KMS-11 (cell line): ENCODE measurements around the gene NBL1.

ENCODE experiments used
- H2AFZ ChIP-seq: fragments of 200-600 bp; sonication (generic); 2 replicates; pipeline ENCODE4 v1.6.1; 2016; ENCODE audit warnings: antibody characterized with exemption, mixed run types, low read depth
- H3K27ac ChIP-seq: fragments of 200-600 bp; sonication (generic); 2 replicates; pipeline ENCODE4 v1.6.1; 2016; ENCODE audit warnings: mild to moderate bottlenecking, mixed run types
- H3K27me3 ChIP-seq: fragments of 200-600 bp; sonication (generic); 2 replicates; pipeline ENCODE4 v1.6.1; 2017; ENCODE audit warnings: mild to moderate bottlenecking, low read depth, mixed run types, moderate library complexity; ENCODE audit not compliant: insufficient read depth
- H3K36me3 ChIP-seq: fragments of 200-600 bp; sonication (generic); 2 replicates; pipeline ENCODE4 v1.6.1; 2017; ENCODE audit warnings: mild to moderate bottlenecking, mixed run types; ENCODE audit not compliant: insufficient read depth
- H3K4me1 ChIP-seq: fragments of 200-600 bp; sonication (generic); 2 replicates; pipeline ENCODE4 v1.6.1; 2016; ENCODE audit warnings: mild to moderate bottlenecking, low read depth, mixed run types; ENCODE audit not compliant: poor library complexity, severe bottlenecking
- H3K4me2 ChIP-seq: fragments of 200-600 bp; sonication (generic); 2 replicates; pipeline ENCODE4 v1.7.0; 2016; ENCODE audit warnings: mild to moderate bottlenecking, mixed run types
- H3K4me3 ChIP-seq: fragments of 200-600 bp; sonication (generic); IDR thresholded peaks from 2 replicates; pipeline ENCODE4 v1.6.1; 2017; ENCODE audit warnings: low read depth, low read length, mixed read lengths; ENCODE audit not compliant: insufficient read depth
- H3K79me2 ChIP-seq: fragments of 200-600 bp; sonication (generic); 2 replicates; pipeline ENCODE4 v1.6.1; 2016; ENCODE audit warnings: low read depth, mixed run types; ENCODE audit not compliant: insufficient read depth
- H3K9ac ChIP-seq: fragments of 200-600 bp; sonication (generic); 2 replicates; pipeline ENCODE4 v1.6.1; 2016; ENCODE audit warnings: mild to moderate bottlenecking, mixed run types
- H4K20me1 ChIP-seq: fragments of 200-600 bp; sonication (generic); 2 replicates; pipeline ENCODE4 v1.6.1; 2016; ENCODE audit warnings: mild to moderate bottlenecking, mixed run types; ENCODE audit not compliant: insufficient read depth
- CTCF ChIP-seq: fragments of 200-600 bp; sonication (generic); conservative IDR thresholded peaks from 2 replicates; pipeline ENCODE4 v1.6.1; 2017; ENCODE audit warnings: low read depth, mild to moderate bottlenecking, antibody characterized with exemption, low read length, moderate library complexity, mixed read lengths

NBL1 gene

GRCh38 chr1:19654886-19655717, 11.0 kb downstream of the NBL1 start:
- H3K36me3 ChIP-seq, result no peaks in the 10 kb centered on the region
- H3K4me1 ChIP-seq, result peaks cover 12% of the 10 kb centered on the region
- H4K20me1 ChIP-seq, result no peaks in the 10 kb centered on the region
- H2AFZ ChIP-seq, result no peak overlapping the region
- H3K27ac ChIP-seq, result no peak overlapping the region
- no peak for TF ChIP-seq CTCF
- no peaks in the 10 kb centered on the region for H3K79me2 ChIP-seq
- no peaks in the 10 kb centered on the region for H3K27me3 ChIP-seq
- no peak overlapping the region for H3K4me3 ChIP-seq
- no peak overlapping the region for H3K4me2 ChIP-seq
- H3K9ac ChIP-seq, result no peak overlapping the region

- TF ChIP-seq CTCF, result no peak
- H3K4me3 ChIP-seq, result no peak overlapping the region
- no peak overlapping the region for H2AFZ ChIP-seq
- H4K20me1 ChIP-seq, result no peaks in the 10 kb centered on the region
- peaks cover 12% of the 10 kb centered on the region for H3K4me1 ChIP-seq
- no peaks in the 10 kb centered on the region for H3K36me3 ChIP-seq
- H3K79me2 ChIP-seq, result no peaks in the 10 kb centered on the region
- H3K27me3 ChIP-seq, result no peaks in the 10 kb centered on the region
- H3K27ac ChIP-seq, result no peak overlapping the region
- H3K9ac ChIP-seq, result no peak overlapping the region
- H3K4me2 ChIP-seq, result no peak overlapping the region
Observed at GRCh38 chr1:19655718-19656080, 11.6 kb downstream of the NBL1 start.

- Histone ChIP-seq H3K4me2 (no peak overlapping the region), H3K4me1 (peaks cover 12% of the 10 kb centered on the region), H3K4me3 (no peak overlapping the region), H3K36me3 (no peaks in the 10 kb centered on the region), H3K27me3 (no peaks in the 10 kb centered on the region), H3K9ac (no peak overlapping the region), H3K27ac (no peak overlapping the region), H3K79me2 (no peaks in the 10 kb centered on the region), H2AFZ (no peak overlapping the region), H4K20me1 (no peaks in the 10 kb centered on the region)
- no peak for TF ChIP-seq CTCF
Observed at GRCh38 chr1:19656134-19656779, 12.1 kb downstream of the NBL1 start.

GRCh38 chr1:19656780-19657466, 12.8 kb downstream of the NBL1 start:
- H3K27me3 ChIP-seq, result no peaks in the 10 kb centered on the region
- H3K27ac ChIP-seq, result no peak overlapping the region
- peaks cover 12% of the 10 kb centered on the region for H3K4me1 ChIP-seq
- H3K9ac ChIP-seq, result no peak overlapping the region
- H3K36me3 ChIP-seq, result no peaks in the 10 kb centered on the region
- no peak overlapping the region for H3K4me3 ChIP-seq
- H3K4me2 ChIP-seq, result no peak overlapping the region
- no peak overlapping the region for H2AFZ ChIP-seq
- no peaks in the 10 kb centered on the region for H3K79me2 ChIP-seq
- TF ChIP-seq CTCF, result no peak
- no peaks in the 10 kb centered on the region for H4K20me1 ChIP-seq
